G401.6 (cell line): ENCODE data around the gene WNT2B.
A peak's percentile ranks its signal among the peaks of the same experiment; 100 is the strongest.

Experiments
- FAIRE-seq: peaks from 2 replicates; lab custom pipeline; 2012; peaks lifted over from hg19 to GRCh38; lab: Jason Lieb, UNC

The WNT2B gene

DNA sequence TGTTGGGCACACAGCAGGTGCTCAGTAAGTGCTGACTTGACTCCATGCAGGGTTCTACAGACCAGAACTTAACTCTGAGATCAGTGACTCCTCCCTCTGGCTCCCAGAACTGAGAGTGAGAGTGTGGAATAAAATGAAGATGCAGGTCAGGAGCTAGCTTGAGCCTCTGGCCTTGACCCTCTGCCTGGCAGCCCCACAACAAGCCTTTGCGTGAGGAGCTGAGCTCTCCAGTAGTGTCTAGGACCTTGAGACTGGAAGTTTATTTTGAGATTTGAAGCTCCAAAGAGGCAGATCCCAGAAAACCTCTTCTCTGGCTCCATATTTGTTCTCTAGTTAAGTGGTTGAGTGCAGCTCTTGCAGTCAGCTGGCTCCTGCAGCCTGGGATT, 3.4 kb upstream of the WNT2B start:
- FAIRE-seq: no peak

- no peak for FAIRE-seq
Measured at GRCh38 chr1:112505878-112506277, 2.9 kb upstream of the WNT2B start.

GRCh38 chr1:112506306-112506705, 2.5 kb upstream of the WNT2B start:
- no peak for FAIRE-seq

DNA sequence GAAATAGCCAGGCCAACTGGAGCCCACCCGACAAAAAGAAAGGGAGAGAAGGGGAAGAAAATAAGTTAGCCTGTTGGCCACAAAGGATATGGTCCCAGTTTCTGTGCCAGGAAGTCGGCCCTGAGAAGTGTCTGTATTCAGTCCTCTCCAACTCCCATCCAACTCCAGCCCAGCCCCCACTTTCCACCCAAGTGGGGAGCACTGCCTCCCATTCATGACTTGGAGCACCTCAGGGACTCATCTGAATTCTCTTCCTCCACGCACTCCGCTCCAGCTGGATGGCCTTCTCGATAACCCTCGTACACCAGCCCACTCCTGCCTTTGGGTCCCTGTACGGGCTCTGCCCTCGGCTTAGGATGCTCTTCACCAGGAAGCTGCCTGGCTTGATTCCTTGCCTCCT, 2.0 kb upstream of the WNT2B start:
- FAIRE-seq: no peak

DNA sequence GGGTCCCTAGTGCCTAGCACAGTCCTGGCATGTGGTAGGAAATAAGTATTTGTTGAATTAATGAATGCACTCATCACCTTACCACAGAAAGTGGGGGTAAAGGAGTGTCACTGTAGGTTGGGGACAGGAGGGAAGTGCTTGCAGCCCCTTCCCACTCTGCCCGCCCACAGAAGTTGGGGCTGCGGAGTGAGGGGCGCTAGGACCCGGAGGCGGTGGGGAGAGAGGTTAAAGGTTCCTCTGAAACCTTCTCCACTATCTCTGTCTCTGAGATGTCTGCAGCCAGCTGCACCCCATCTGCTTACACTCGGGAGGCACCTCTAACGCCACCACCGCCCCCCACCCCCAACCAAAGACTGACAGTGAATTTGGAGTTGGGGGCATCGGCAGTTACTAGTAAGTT, 1.4 kb upstream of the WNT2B start:
- no peak for FAIRE-seq

- no peak for FAIRE-seq
Measured at GRCh38 chr1:112507921-112508277, 866 bp upstream of the WNT2B start.

GRCh38 chr1:112509005-112509659, 367 bp downstream of the WNT2B start:
- no peak for FAIRE-seq

DNA sequence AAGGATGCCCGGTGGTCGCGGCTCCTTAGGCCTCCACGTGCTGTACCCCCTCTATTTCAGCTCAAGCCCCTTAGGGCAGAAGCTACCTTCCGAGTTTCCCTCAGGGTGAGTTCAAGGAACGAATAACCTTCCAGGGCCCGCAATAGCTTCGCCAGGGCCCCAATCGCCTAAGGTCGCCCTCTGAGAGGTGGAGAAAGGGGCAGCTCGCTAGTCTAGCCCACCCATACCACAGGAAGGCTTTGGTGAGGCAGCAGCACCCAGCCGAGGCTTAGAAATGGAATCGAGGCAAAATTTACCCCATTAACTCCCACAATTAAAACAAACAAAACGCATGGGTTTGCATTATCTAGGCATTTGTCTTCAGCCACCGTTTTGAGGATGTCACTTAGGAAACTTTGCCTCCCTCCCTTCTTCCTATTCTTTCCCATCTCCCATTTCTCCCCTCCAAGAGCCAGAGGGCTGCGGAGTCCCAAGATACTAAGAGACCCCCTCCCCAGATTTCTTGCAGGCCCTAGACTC, 954 bp downstream of the WNT2B start:
- no peak for FAIRE-seq

DNA sequence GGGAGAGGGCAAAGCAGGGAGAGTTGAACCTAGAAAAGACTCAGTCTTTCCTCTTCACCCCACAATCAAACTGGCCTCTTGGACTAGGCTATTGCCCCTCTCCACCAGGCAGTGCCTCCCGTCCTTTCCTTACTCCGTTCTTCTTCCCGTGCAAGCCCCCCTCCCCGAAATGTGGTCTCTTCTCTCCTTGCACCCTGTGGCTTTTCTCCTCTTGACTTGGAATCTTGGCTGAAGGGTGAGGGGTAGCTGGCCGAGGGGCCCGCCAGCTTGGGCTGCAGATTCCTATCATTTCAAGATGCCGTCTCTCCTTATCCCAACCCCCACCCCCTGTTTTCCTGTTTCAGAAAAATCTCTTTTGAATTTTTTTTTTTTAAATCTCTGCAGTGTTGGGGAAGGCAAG, 1.6 kb downstream of the WNT2B start:
- no peak for FAIRE-seq

DNA sequence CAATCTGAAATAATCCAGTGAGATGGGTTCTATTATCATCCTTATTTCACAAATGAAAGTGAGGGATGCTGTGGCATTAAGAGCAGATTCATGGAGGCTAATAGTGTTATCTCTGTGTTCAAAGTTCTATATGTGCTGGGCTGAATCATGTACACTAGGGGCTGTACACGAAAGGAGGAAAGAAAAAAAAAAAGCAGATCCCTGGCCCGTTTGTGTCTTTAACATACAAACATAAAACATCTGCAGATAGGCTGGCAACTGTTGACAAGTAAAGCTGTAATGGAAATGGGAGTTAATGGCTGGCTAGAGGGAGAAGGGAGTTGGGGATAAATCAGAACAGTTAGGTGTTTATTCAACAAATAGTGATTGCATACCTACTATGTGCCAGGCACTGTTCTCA, 3.1 kb downstream of the WNT2B start:
- FAIRE-seq: no peak

DNA sequence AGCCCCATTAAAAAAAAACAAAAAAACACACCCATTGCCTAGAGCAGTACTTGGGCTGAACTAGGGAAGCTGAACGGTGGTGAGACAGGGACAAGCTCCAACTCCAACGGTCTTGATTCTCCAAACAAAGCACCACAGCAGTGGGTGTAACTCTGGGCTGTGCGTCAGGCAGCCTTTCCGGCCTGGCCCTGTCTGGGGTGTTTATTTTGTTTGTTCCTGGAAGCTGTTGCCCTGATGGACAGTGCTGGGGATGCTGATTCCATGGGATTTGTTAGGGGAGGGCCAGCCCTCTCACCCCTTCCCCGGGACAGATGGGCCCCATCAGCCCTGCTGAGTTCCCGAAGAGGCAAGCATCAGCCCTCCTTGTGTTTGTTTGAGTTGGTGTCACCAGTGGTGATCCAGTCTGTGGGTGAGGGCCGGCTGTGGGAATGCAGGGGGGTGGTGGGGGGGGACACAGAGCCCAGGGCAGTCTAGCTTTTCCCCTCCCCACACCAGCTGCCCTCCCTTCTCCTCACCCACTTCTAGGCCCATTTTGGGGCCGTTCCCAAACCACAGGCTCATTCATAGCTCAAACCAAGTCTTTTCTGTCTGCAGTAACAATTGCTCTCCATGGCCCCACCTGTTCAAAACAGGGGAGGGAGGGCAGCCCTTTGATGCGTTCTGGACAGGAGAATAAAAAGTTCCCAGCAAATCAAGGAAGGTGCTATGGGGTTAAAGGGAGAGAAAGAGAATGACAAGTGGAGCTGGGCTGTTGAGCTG, 4.5 kb downstream of the WNT2B start:
- no peak for FAIRE-seq

GRCh38 chr1:112514901-112515300, 6.1 kb downstream of the WNT2B start:
- no peak for FAIRE-seq

DNA sequence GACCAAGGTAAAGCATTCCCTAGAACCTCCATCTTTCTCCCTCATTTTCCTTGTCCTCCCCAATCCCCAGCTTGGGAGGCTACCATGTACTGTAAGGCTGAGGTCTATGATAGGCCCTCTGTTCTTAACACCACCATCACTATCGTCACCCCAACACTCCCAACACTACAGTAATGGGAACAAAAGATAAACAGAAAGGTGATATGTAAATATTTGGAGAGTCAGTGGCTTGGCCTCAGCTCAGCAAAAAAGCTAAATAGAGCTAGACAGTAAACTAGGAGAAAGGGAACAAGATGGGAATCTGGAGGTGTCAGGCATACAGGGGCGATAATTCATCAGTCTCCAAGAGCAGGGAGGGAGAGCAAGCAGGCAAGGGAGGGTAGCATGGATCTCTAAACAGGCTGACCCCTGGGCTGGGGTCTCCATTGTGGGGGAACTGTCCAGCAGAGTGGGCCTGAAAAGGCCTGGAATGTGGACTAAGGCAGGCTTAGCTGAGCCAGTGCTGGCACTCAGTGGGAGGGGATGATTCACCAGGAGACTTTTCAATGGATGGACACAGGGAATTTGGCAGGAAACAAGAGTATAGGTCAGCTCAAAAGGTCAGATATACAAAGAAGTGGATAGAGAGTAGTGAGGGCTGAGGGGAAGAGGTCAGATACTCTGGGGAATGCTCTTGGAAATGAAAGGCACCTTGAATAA, 6.7 kb downstream of the WNT2B start:
- FAIRE-seq: no peak

GRCh38 chr1:112516141-112516540, 7.4 kb downstream of the WNT2B start:
- no peak for FAIRE-seq

DNA sequence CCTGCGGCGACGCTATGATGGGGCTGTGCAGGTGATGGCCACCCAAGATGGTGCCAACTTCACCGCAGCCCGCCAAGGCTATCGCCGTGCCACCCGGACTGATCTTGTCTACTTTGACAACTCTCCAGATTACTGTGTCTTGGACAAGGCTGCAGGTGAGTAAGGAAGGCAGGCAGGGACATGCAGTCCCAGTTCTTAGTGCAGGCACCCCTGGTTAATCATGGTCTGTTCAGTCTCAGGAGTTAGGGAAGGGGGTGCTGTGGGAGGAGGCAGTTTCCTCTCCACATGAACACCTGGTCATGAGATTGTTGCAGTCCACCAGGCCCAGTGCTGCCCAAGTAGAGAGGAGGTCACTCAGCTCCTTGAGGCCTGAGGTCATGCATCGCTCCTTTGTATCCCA, 8.5 kb downstream of the WNT2B start:
- no peak for FAIRE-seq

GRCh38 chr1:112517646-112518045, 8.9 kb downstream of the WNT2B start:
- FAIRE-seq: no peak

DNA sequence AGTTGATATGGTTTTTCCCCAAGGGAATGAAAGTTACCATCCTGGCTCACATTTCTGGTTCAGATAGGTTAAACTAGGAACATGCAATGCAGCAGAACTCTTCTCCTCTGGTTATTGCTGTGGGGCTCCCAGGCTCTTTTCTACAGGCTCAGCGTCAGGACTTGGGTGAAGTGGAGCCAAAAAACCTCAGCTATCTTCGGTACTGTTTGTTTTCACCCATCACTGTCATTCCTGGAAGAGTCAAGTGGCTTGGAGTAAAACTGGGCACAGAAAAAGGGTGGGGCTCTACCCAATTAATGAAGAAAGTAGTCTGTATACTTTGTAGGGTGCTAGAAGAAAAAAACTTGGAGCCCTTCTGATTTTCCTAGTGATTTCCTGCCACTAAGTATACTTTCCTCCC, 9.4 kb downstream of the WNT2B start:
- no peak for FAIRE-seq

GRCh38 chr1:112520166-112520565, 11.4 kb downstream of the WNT2B start:
- no peak for FAIRE-seq

DNA sequence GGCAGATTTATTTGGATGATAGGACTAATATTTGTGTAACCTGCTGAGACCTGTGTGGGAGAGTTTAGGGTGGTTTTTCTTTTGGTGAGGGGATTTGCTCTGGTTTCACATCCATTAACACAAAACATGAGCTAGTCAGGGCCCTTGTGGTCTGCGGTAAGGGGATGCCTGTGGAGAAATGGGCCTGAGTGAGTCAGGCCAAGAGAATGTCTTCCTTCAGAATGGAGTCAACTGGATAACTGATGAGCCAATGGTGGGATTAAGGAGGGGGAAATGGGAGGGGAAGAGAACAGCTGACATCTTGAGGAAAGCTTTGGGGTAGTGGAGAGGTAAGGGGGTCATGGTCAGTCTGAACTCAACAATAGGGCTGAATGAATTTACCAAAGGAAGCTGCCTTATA, 13.9 kb downstream of the WNT2B start:
- FAIRE-seq: peak; percentile 76

DNA sequence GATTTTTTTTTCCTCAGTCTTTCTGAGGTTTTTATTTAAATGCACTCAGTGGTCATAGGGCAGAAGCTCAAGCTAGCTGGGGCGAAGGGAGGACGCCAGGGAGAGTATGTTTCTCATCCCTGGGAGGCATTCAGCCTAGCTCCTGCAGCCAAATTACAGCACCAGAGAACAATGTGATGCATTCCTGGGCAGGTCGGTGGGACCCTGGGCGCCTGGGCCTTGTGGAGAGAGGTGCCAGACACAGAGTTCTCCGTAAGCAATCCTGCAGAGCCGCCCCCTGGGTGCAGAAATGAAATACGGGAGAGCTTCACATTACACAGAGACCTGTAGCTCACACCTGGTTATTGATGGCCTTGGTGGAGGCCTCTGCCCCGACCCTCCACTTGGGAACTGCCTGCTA, 15.5 kb downstream of the WNT2B start:
- peak; percentile 70 for FAIRE-seq

GRCh38 chr1:112524986-112525385, 16.2 kb downstream of the WNT2B start:
- no peak for FAIRE-seq

DNA sequence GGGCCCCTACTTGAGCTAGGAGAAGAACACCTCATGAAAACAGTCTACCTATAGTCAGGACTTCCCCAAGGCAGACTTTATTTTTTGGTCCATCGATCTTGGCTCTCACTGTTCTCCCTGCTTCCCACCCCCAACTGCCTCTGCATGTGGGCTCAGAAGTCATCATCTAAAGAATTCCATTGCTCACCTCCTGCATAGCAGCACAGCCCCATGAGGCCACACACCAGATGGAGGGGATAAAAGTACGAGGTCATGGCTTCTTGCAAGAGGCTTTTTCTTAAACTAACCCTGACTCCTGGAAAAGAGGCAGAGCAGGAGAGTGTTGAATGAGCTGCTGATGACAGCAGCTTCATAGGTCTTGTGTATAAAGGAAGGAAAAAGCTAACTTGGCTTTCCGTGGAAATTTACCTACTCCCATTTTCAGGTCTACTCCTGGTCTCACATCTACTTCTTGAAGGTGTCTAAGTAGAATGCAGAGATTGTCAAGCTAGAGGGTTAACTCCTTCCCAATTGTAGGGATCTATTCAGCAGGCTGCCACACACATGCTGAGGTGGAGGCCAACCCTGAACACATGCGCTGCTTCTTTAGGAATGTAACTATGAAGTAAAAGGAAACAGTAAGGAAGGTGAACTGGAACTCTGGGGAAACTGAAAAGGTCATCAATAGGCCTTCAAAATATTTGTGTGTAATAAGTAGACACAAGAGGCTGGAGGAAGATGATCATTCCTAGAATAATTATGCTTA, 18.7 kb downstream of the WNT2B start:
- FAIRE-seq: no peak

- peak; percentile 99 for FAIRE-seq
Measured at GRCh38 chr1:112528076-112528475, 19.3 kb downstream of the WNT2B start.
